Rectal smooth muscle tissue (tissue), 1 donor: ENCODE results near the gene NEB.

Experiments used
- H3K27ac ChIP-seq: one replicate; pipeline ENCODE4 v1.7.0; 2013; ENCODE audit warnings: low read depth, low read length, inconsistent platforms
- H3K27me3 ChIP-seq: one replicate; pipeline ENCODE4 v1.7.0; 2013; ENCODE audit warnings: low read length; ENCODE audit not compliant: control insufficient read depth, insufficient read depth
- H3K36me3 ChIP-seq: one replicate; pipeline ENCODE4 v1.7.0; 2013; ENCODE audit warnings: low read length; ENCODE audit not compliant: control insufficient read depth, insufficient read depth
- H3K4me1 ChIP-seq: one replicate; pipeline ENCODE4 v1.7.0; 2013; ENCODE audit warnings: low read length; ENCODE audit not compliant: control insufficient read depth, insufficient read depth
- H3K4me3 ChIP-seq: one replicate; pipeline ENCODE4 v1.7.0; 2013; ENCODE audit warnings: low read length
- H3K9ac ChIP-seq: one replicate; pipeline ENCODE4 v1.7.0; 2013; ENCODE audit warnings: low read length

The NEB gene

GRCh38 chr2:151634736-151635467 lies 99.4 kb downstream of the NEB start:
- Histone ChIP-seq H3K27me3 (no peaks in the 10 kb centered on the region), H3K36me3 (no peaks in the 10 kb centered on the region), H3K27ac (no peak overlapping the region), H3K4me3 (no peak overlapping the region), H3K9ac (no peak overlapping the region), H3K4me1 (peaks cover 2% of the 10 kb centered on the region)

- H3K4me1 ChIP-seq = peaks cover 2% of the 10 kb centered on the region
- H3K27ac ChIP-seq = no peak overlapping the region
- H3K27me3 ChIP-seq = no peaks in the 10 kb centered on the region
- no peak overlapping the region for H3K9ac ChIP-seq
- no peaks in the 10 kb centered on the region for H3K36me3 ChIP-seq
- no peak overlapping the region for H3K4me3 ChIP-seq
Observed at GRCh38 chr2:151632993-151633565, 101.2 kb downstream of the NEB start.

GRCh38 chr2:151630372-151630771 lies 103.9 kb downstream of the NEB start:
- no peaks in the 10 kb centered on the region for H3K27me3 ChIP-seq
- H3K4me1 ChIP-seq = no peaks in the 10 kb centered on the region
- H3K27ac ChIP-seq = no peak overlapping the region
- no peaks in the 10 kb centered on the region for H3K36me3 ChIP-seq
- H3K4me3 ChIP-seq = no peak overlapping the region
- no peak overlapping the region for H3K9ac ChIP-seq

GRCh38 chr2:151627353-151627752 lies 106.9 kb downstream of the NEB start:
- H3K27ac ChIP-seq = no peak overlapping the region
- no peak overlapping the region for H3K9ac ChIP-seq
- H3K27me3 ChIP-seq = no peaks in the 10 kb centered on the region
- no peaks in the 10 kb centered on the region for H3K4me1 ChIP-seq
- no peaks in the 10 kb centered on the region for H3K36me3 ChIP-seq
- no peak overlapping the region for H3K4me3 ChIP-seq

- no peak overlapping the region for H3K4me3 ChIP-seq
- no peaks in the 10 kb centered on the region for H3K4me1 ChIP-seq
- H3K27me3 ChIP-seq = no peaks in the 10 kb centered on the region
- no peak overlapping the region for H3K27ac ChIP-seq
- no peaks in the 10 kb centered on the region for H3K36me3 ChIP-seq
- no peak overlapping the region for H3K9ac ChIP-seq
Observed at GRCh38 chr2:151624271-151624670, 110.0 kb downstream of the NEB start.

- H3K4me3 ChIP-seq = no peak overlapping the region
- H3K27me3 ChIP-seq = no peaks in the 10 kb centered on the region
- no peaks in the 10 kb centered on the region for H3K36me3 ChIP-seq
- H3K27ac ChIP-seq = no peak overlapping the region
- H3K4me1 ChIP-seq = no peaks in the 10 kb centered on the region
- H3K9ac ChIP-seq = no peak overlapping the region
Observed at GRCh38 chr2:151623631-151624030, 110.6 kb downstream of the NEB start.

GRCh38 chr2:151620761-151621160 lies 113.5 kb downstream of the NEB start:
- Histone ChIP-seq H3K27ac (no peak overlapping the region), H3K4me3 (no peak overlapping the region), H3K9ac (no peak overlapping the region)

GRCh38 chr2:151619337-151619989 lies 114.8 kb downstream of the NEB start:
- H3K27ac ChIP-seq = no peak overlapping the region
- H3K9ac ChIP-seq = no peak overlapping the region
- no peaks in the 10 kb centered on the region for H3K4me1 ChIP-seq
- no peak overlapping the region for H3K4me3 ChIP-seq
- H3K27me3 ChIP-seq = no peaks in the 10 kb centered on the region
- no peaks in the 10 kb centered on the region for H3K36me3 ChIP-seq

More at GRCh38 chr2:151620761-151621160, 113.5 kb downstream of the NEB start:
- no peaks in the 10 kb centered on the region for H3K36me3 ChIP-seq
- no peaks in the 10 kb centered on the region for H3K27me3 ChIP-seq
- H3K4me1 ChIP-seq = no peaks in the 10 kb centered on the region

- no peaks in the 10 kb centered on the region for H3K27me3 ChIP-seq
- no peak overlapping the region for H3K9ac ChIP-seq
- no peaks in the 10 kb centered on the region for H3K36me3 ChIP-seq
- H3K27ac ChIP-seq = no peak overlapping the region
- H3K4me3 ChIP-seq = no peak overlapping the region
- no peaks in the 10 kb centered on the region for H3K4me1 ChIP-seq
Observed at GRCh38 chr2:151616760-151617339, 117.4 kb downstream of the NEB start.

GRCh38 chr2:151614606-151615306 lies 119.5 kb downstream of the NEB start:
- Histone ChIP-seq H3K4me3 (no peak overlapping the region), H3K36me3 (no peaks in the 10 kb centered on the region), H3K9ac (no peak overlapping the region), H3K27me3 (no peaks in the 10 kb centered on the region), H3K27ac (no peak overlapping the region), H3K4me1 (no peaks in the 10 kb centered on the region)

- no peak overlapping the region for H3K27ac ChIP-seq
- no peaks in the 10 kb centered on the region for H3K36me3 ChIP-seq
Observed at GRCh38 chr2:151614159-151614558, 120.1 kb downstream of the NEB start.

GRCh38 chr2:151611351-151611750 lies 122.9 kb downstream of the NEB start:
- Histone ChIP-seq H3K36me3 (no peaks in the 10 kb centered on the region), H3K9ac (no peak overlapping the region), H3K27ac (no peak overlapping the region)

More at GRCh38 chr2:151614159-151614558, 120.1 kb downstream of the NEB start:
- Histone ChIP-seq H3K27me3 (no peaks in the 10 kb centered on the region), H3K4me1 (no peaks in the 10 kb centered on the region), H3K4me3 (no peak overlapping the region), H3K9ac (no peak overlapping the region)

More at GRCh38 chr2:151611351-151611750, 122.9 kb downstream of the NEB start:
- no peaks in the 10 kb centered on the region for H3K27me3 ChIP-seq
- no peak overlapping the region for H3K4me3 ChIP-seq
- no peaks in the 10 kb centered on the region for H3K4me1 ChIP-seq
